DOHH2 (cell line): ENCODE data around the gene POLR1H.

Experiments used
- CTCF ChIP-seq: fragments of 200-600 bp; sonication (generic); IDR thresholded peaks from one replicate; pipeline ENCODE4 v1.5.1; 2014; ENCODE audit warnings: antibody characterized with exemption, mild to moderate bottlenecking, low read depth, low read length; ENCODE audit not compliant: poor library complexity, severe bottlenecking
- EZH2phosphoT487 ChIP-seq: fragments of 200-600 bp; sonication (generic); IDR thresholded peaks from 2 replicates; pipeline ENCODE4 v1.6.1; 2017; ENCODE audit warnings: borderline replicate concordance, mild to moderate bottlenecking, antibody characterized with exemption, low read length, moderate library complexity, mixed read lengths

GRCh38 chr6:30101444-30102413, 40.7 kb downstream of the POLR1H start:
- TF ChIP-seq CTCF (no peak), EZH2phosphoT487 (no peak)
